GM12878 (cell line): ENCODE results near the gene SAC3D1. TPM values are rescaled to one million over a fixed set of nuclear protein-coding genes. Genes with fewer than 3 reads are reported as not detected.

ENCODE experiments used
- ATAC-seq: fragments of 200-7000 bp; cut with Tn5 transposase; 3 replicates; pipeline ENCODE4 v1.9.1; 2020; ENCODE audit warnings: mild to moderate bottlenecking, moderate library complexity
- BruUV-seq: library from RNA; stranded (reverse); fragments of 400-500 nt; replicated peaks from 2 replicates; lab custom pipeline; 2021; lab: Mats Ljungman, UMichigan
- CTCF ChIA-PET: fragments of 300-600 bp; sonication (Branson Sonifier 250); formaldehyde crosslinking; extraction: SDS; loops from one replicate; lab custom pipeline; 2021; ENCODE audit warnings: inconsistent platforms; lab: Yijun Ruan, JAX
- POLR2A ChIA-PET: fragments of 350-600 bp; formaldehyde crosslinking; extraction: SDS; loops from one replicate; lab custom pipeline; 2021; ENCODE audit warnings: inconsistent platforms; lab: Charles Lee
- RAD21 ChIA-PET: fragments of 300-600 bp; sonication (Branson Sonifier 250); formaldehyde crosslinking; loops from one replicate; lab custom pipeline; 2023; ENCODE audit warnings: antibody characterized with exemption; ENCODE audit not compliant: unreplicated experiment; lab: Charles Lee
- SMC1A ChIA-PET: fragments of 300-600 bp; sonication (Branson Sonifier 250); formaldehyde crosslinking; loops from one replicate; lab custom pipeline; 2023; ENCODE audit not compliant: unreplicated experiment, uncharacterized antibody; lab: Charles Lee
- DNase-seq: peaks from one replicate; pipeline ENCODE4 v3.0.0-alpha.2; 2011; ENCODE audit warnings: low read depth, low spot score
- FAIRE-seq: peaks from 3 replicates; lab custom pipeline; 2011; peaks lifted over from hg19 to GRCh38; lab: Jason Lieb, UNC
- H2AFZ ChIP-seq: 2 replicates; pipeline ENCODE4 v1.6.0; 2011; ENCODE audit warnings: low read depth, low read length, control low read depth; ENCODE audit not compliant: control insufficient read depth
- H3K27ac ChIP-seq: 2 replicates; pipeline ENCODE4 v1.5.1; 2011; ENCODE audit warnings: control low read depth; ENCODE audit not compliant: control insufficient read depth, insufficient read depth
- H3K27me3 ChIP-seq, 2 experiments: replicated peaks in 1 of 2; 2 replicates each; pipeline versions ENCODE4 v1.6.0 to v1.6.1; 2011; ENCODE audit warnings: low read length in 1 of 2; ENCODE audit not compliant: control insufficient read depth in 2 of 2, insufficient read depth in 2 of 2
- H3K36me3 ChIP-seq, 2 experiments: 2 replicates each; pipeline ENCODE4 v1.5.1; 2011; ENCODE audit warnings: low read length in 1 of 2; ENCODE audit not compliant: control insufficient read depth in 2 of 2, insufficient read depth in 2 of 2
- H3K4me1 ChIP-seq: 2 replicates; pipeline ENCODE4 v1.6.1; 2011; ENCODE audit warnings: mild to moderate bottlenecking, low read length, moderate library complexity, mixed read lengths; ENCODE audit not compliant: control insufficient read depth, insufficient read depth
- H3K4me2 ChIP-seq: 2 replicates; pipeline ENCODE4 v1.6.0; 2011; ENCODE audit warnings: control low read depth; ENCODE audit not compliant: control insufficient read depth, insufficient read depth
- H3K4me3 ChIP-seq: fragments of 200-600 bp; sonication (generic); 2 replicates; pipeline ENCODE4 v1.5.1; 2016
- H3K79me2 ChIP-seq: 2 replicates; pipeline ENCODE4 v1.6.0; 2011; ENCODE audit warnings: low read length; ENCODE audit not compliant: control insufficient read depth, insufficient read depth
- H3K9ac ChIP-seq: 2 replicates; pipeline ENCODE4 v1.8.0; 2011; ENCODE audit warnings: low read length, control low read depth, mixed read lengths; ENCODE audit not compliant: control insufficient read depth, insufficient read depth
- H3K9me3 ChIP-seq: replicated peaks from 3 replicates; pipeline ENCODE4 v1.5.1; 2011; ENCODE audit warnings: mild to moderate bottlenecking, low read length; ENCODE audit not compliant: control insufficient read depth, insufficient read depth
- H4K20me1 ChIP-seq: 2 replicates; pipeline ENCODE4 v1.6.0; 2011; ENCODE audit not compliant: control insufficient read depth, insufficient read depth
- ATF2 ChIP-seq: IDR thresholded peaks from 2 replicates; pipeline ENCODE4 v1.6.1; 2012; ENCODE audit warnings: low read length, inconsistent platforms
- DPF2 ChIP-seq: fragments of 450-650 bp; IDR thresholded peaks from 2 replicates; pipeline ENCODE4 v1.6.1; 2017; ENCODE audit warnings: mild to moderate bottlenecking
- EP300 ChIP-seq, 2 experiments: fragments of 150-350 bp in 1 of 2; IDR thresholded peaks; 2 replicates each; pipeline ENCODE4 v1.6.1; 2011 to 2012; ENCODE audit warnings: low read depth in 2 of 2, low read length in 2 of 2, borderline replicate concordance in 1 of 2, improper control_type of control experiment in 1 of 2, inconsistent platforms in 1 of 2; ENCODE audit not compliant: control insufficient read depth in 1 of 2
- MYC ChIP-seq: IDR thresholded peaks from 2 replicates; pipeline ENCODE4 v1.6.1; 2011; ENCODE audit warnings: mild to moderate bottlenecking, low read length, moderate library complexity, inconsistent platforms; ENCODE audit not compliant: insufficient read depth, insufficient replicate concordance, insufficient read length, severe bottlenecking
- NR2F1 ChIP-seq: fragments of 450-650 bp; conservative IDR thresholded peaks from 2 replicates; pipeline ENCODE4 v1.6.1; 2017; ENCODE audit warnings: mild to moderate bottlenecking
- RCOR1 ChIP-seq: conservative IDR thresholded peaks from 2 replicates; pipeline ENCODE4 v1.6.1; 2012; ENCODE audit warnings: low read depth, low read length, improper control_type of control experiment
- SIX5 ChIP-seq: IDR thresholded peaks from 2 replicates; pipeline ENCODE4 v1.6.1; 2011; ENCODE audit warnings: mild to moderate bottlenecking, low read depth, low read length, moderate library complexity; ENCODE audit not compliant: severe bottlenecking
- SMC3 ChIP-seq: IDR thresholded peaks from 2 replicates; pipeline ENCODE4 v1.6.1; 2011; ENCODE audit warnings: low read length, improper control_type of control experiment, borderline replicate concordance
- SRF ChIP-seq, 2 experiments: IDR thresholded peaks; 2 replicates each; pipeline ENCODE4 v1.6.1; 2011; ENCODE audit warnings: low read depth in 2 of 2, low read length in 2 of 2, mild to moderate bottlenecking in 1 of 2, moderate library complexity in 1 of 2
- SUPT20H ChIP-seq: IDR thresholded peaks from 2 replicates; pipeline ENCODE4 v1.6.1; 2011; ENCODE audit warnings: low read depth, mild to moderate bottlenecking, low read length, moderate library complexity, borderline replicate concordance; ENCODE audit not compliant: control insufficient read depth
- TCF12 ChIP-seq: IDR thresholded peaks from 2 replicates; pipeline ENCODE4 v1.6.1; 2011; ENCODE audit warnings: low read depth, mild to moderate bottlenecking, low read length
- ZBED1 ChIP-seq: IDR thresholded peaks from 2 replicates; pipeline ENCODE4 v1.6.1; 2016; ENCODE audit warnings: borderline replicate concordance
- ZNF207 ChIP-seq: fragments of 450-650 bp; IDR thresholded peaks from 2 replicates; pipeline ENCODE4 v1.6.1; 2014; ENCODE audit warnings: antibody characterized with exemption, mild to moderate bottlenecking, borderline replicate concordance
- WGBS: methylation state at CpG from one replicate; pipeline ENCODE4 v1.1.6; 2016; ENCODE audit warnings: low lambda C conversion rate; ENCODE audit not compliant: insufficient replicate concordance, insufficient coverage; ENCODE audit errors: missing lambda C conversion rate; 5-methylcytosine and 5-hydroxymethylcytosine counted together
- in situ Hi-C: fragments of 300-500 bp; cut with MboI; formaldehyde crosslinking; loops from 9 replicates; pipeline ENCODE4 v1.14.3; 2018; ENCODE audit warnings: mixed read lengths
- intact Hi-C: fragments of 100-400 bp; cut with micrococcal nuclease; formaldehyde crosslinking; loops from one replicate; pipeline ENCODE4 v1.14.2; 2022; ENCODE audit not compliant: unreplicated experiment
- polyA plus RNA-seq, 11 experiments: library from polyadenylated mRNA; depleted of rRNA in 4 of 11; unstranded in 6 of 11; stranded (reverse) in 5 of 11; fragments of >200 nt; fragmentation: Nextera tagmentation in 4 of 11; fragmentation: Illumina TruSeq in 1 of 11; extraction: Ambion mirVana in 4 of 11; extraction: Trizol in 1 of 11; gene quantifications; 1 replicate in 1 of 11; 2 replicates in 10 of 11; pipeline versions ENCODE4 v1.2.1 to v1.2.3, GENCODE V29; 2011 to 2016; ENCODE audit warnings: inconsistent platforms in 2 of 11, missing spikeins in 2 of 11, low read depth in 1 of 11
- total RNA-seq, 4 experiments: library from RNA; depleted of rRNA in 3 of 4; stranded (reverse); fragments of >200 nt in 3 of 4; fragmentation: Illumina TruSeq in 1 of 4; extraction: Trizol in 1 of 4; gene quantifications; 2 replicates each; pipeline versions ENCODE4 v1.2.1 to v1.2.3, GENCODE V29; 2013 to 2021
- TF ChIP-seq, protein P1 (sequence below): fragments of 450-650 bp; formaldehyde crosslinking; IDR thresholded peaks from 2 replicates; pipeline ENCODE4 v1.5.0; 2022; ENCODE audit warnings: mild to moderate bottlenecking, missing genetic modification characterization
- TF ChIP-seq, protein P2 (sequence below): fragments of 450-650 bp; IDR thresholded peaks from 2 replicates; pipeline ENCODE4 v1.6.1; 2017; ENCODE audit warnings: mild to moderate bottlenecking, moderate library complexity

Gene SAC3D1
- total and polyA plus RNA-seq, 10 of the 15 experiments (the other 5 are each of a cell fraction or from before 2014, with no cell fraction given) = 0.16 to 44.6 (median 12.1) TPM

DNA sequence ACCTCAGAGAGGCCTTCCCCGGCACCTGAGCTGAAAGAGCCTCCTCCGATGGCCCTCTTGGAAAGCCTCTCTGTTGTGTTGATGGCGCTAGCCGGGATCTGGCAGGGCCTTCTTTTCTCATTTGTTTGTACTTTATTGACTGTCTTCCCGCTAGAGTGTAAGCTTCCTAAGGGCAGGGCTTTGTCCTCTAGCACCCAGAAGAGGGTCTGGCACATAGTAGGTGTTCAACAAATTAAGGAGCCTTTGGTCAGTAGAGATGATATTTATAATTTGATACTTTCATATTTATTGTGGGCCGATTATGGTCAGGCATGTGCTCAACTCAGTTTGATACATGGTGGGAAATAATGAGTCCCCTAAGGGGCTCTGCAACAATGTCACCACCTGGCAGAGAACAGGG, 23.1 kb upstream of the SAC3D1 start:
- WGBS = 98% methylated on average over 6 of the region's 6 CpGs
- Histone ChIP-seq H3K4me1 (peaks cover 15% of the 10 kb centered on the region), H3K36me3 (peaks cover 0 to 5% of the 10 kb centered on the region in 2 experiments; a peak in 2 of 4 replicates), H3K9me3 (no peaks in the 10 kb centered on the region), H2AFZ (no peak overlapping the region), H3K27ac (no peak overlapping the region), H3K27me3 (no peaks in the 10 kb centered on the region), H4K20me1 (no peaks in the 10 kb centered on the region; the same call in 1 of the 2 replicates), H3K79me2 (no peaks in the 10 kb centered on the region; the same call in none of the 2 replicates), H3K4me2 (no peak overlapping the region), H3K4me3 (no peak overlapping the region), H3K9ac (no peak overlapping the region)
- intact Hi-C loops = loop anchor here (10.0 kb wide), 1 partner anchor 237 kb away; no protein-coding TSS in a partner anchor
- SMC1A ChIA-PET = interaction anchor here (1.2 to 1.5 kb wide), 2 partner anchors 94 to 170 kb away, joined by 3 read pairs; no protein-coding TSS in a partner anchor
- BruUV-seq = no TSS peak
- in situ Hi-C loops = no loop called here
- no peak for DNase-seq
- POLR2A ChIA-PET = no interaction called here
- ATAC-seq = no peak
- RAD21 ChIA-PET = interaction anchor here (0.5 kb wide), 1 partner anchor 172 kb away, joined by 3 read pairs; no protein-coding TSS in a partner anchor
- no peak for FAIRE-seq
- CTCF ChIA-PET = interaction anchor here (0.8 to 1.3 kb wide), 3 partner anchors 8 to 99 kb away, joined by 3 to 4 read pairs (median 3); partner anchors contain the start of gene ZNHIT2
- TF ChIP-seq DPF2 (no peak), SUPT20H (no peak), EP300 (IDR thresholded peaks at IDR 0.05; ENCODE audit: borderline replicate concordance in 1 of 2, control insufficient read depth in 1 of 2, low read depth in 2 of 2, low read length in 2 of 2) (no peak), ZNF207 (no peak), SIX5 (no peak), ZBED1 (no peak), SMC3 (no peak), RCOR1 (no peak), ATF2 (no peak), TCF12 (no peak), SRF (IDR thresholded peaks at IDR 0.05; ENCODE audit: low read depth in 2 of 2, low read length in 2 of 2) (no peak), MYC (no peak), NR2F1 (no peak)
- TF ChIP-seq, protein P1, sequence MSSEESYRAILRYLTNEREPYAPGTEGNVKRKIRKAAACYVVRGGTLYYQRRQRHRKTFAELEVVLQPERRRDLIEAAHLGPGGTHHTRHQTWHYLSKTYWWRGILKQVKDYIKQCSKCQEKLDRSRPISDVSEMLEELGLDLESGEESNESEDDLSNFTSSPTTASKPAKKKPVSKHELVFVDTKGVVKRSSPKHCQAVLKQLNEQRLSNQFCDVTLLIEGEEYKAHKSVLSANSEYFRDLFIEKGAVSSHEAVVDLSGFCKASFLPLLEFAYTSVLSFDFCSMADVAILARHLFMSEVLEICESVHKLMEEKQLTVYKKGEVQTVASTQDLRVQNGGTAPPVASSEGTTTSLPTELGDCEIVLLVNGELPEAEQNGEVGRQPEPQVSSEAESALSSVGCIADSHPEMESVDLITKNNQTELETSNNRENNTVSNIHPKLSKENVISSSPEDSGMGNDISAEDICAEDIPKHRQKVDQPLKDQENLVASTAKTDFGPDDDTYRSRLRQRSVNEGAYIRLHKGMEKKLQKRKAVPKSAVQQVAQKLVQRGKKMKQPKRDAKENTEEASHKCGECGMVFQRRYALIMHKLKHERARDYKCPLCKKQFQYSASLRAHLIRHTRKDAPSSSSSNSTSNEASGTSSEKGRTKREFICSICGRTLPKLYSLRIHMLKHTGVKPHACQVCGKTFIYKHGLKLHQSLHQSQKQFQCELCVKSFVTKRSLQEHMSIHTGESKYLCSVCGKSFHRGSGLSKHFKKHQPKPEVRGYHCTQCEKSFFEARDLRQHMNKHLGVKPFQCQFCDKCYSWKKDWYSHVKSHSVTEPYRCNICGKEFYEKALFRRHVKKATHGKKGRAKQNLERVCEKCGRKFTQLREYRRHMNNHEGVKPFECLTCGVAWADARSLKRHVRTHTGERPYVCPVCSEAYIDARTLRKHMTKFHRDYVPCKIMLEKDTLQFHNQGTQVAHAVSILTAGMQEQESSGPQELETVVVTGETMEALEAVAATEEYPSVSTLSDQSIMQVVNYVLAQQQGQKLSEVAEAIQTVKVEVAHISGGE = no peak
- TF ChIP-seq, protein P2, sequence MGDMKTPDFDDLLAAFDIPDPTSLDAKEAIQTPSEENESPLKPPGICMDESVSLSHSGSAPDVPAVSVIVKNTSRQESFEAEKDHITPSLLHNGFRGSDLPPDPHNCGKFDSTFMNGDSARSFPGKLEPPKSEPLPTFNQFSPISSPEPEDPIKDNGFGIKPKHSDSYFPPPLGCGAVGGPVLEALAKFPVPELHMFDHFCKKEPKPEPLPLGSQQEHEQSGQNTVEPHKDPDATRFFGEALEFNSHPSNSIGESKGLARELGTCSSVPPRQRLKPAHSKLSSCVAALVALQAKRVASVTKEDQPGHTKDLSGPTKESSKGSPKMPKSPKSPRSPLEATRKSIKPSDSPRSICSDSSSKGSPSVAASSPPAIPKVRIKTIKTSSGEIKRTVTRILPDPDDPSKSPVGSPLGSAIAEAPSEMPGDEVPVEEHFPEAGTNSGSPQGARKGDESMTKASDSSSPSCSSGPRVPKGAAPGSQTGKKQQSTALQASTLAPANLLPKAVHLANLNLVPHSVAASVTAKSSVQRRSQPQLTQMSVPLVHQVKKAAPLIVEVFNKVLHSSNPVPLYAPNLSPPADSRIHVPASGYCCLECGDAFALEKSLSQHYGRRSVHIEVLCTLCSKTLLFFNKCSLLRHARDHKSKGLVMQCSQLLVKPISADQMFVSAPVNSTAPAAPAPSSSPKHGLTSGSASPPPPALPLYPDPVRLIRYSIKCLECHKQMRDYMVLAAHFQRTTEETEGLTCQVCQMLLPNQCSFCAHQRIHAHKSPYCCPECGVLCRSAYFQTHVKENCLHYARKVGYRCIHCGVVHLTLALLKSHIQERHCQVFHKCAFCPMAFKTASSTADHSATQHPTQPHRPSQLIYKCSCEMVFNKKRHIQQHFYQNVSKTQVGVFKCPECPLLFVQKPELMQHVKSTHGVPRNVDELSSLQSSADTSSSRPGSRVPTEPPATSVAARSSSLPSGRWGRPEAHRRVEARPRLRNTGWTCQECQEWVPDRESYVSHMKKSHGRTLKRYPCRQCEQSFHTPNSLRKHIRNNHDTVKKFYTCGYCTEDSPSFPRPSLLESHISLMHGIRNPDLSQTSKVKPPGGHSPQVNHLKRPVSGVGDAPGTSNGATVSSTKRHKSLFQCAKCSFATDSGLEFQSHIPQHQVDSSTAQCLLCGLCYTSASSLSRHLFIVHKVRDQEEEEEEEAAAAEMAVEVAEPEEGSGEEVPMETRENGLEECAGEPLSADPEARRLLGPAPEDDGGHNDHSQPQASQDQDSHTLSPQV = no peak
